SKM-1 treated with dmso at 0.1 percent for 144 hours (cell line): ENCODE measurements around the gene VSIG4.
"Not testable (repeated sequence)": the region's sequence is repeated elsewhere in the genome, so short reads cannot be mapped to it uniquely, and the experiment has no call there.

Source experiments
- DNase-seq: peaks from one replicate; lab custom pipeline; 2025; ENCODE audit not compliant: unreplicated experiment; lab: John Stamatoyannopoulos, UW

VSIG4 gene

DNA sequence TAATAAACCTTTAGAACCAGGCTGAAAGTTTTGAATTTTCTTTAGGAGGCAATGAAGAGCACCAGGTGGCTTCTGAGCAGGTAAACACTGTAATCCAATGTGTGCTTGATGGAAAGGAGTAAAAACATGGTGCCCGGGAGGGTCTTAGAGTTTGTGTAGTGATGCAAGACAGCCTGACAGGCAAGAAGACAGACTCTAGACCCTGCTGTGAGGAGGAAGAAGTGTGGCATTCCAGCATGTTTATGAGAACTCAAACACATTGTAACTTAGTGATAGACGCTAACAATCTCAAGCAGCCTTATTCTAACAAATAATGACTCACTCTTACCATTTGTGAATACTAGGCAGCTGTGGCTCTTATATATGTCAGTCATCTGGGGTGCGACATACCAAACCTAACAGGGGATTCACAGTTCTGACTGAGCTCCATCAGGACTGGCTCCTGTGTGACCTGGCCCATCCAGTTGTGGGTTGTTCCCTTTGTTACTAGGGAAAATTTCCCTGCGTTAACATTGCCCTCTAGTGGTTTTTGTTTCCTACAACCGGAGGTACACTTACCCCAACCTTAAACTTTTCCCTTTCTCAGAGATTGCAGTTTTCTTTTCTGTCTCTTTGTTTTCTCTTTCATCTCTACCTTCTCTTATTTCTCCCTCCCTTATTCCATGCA, 53.8 kb downstream of the VSIG4 start:
- peak; percentile 43 for DNase-seq

DNA sequence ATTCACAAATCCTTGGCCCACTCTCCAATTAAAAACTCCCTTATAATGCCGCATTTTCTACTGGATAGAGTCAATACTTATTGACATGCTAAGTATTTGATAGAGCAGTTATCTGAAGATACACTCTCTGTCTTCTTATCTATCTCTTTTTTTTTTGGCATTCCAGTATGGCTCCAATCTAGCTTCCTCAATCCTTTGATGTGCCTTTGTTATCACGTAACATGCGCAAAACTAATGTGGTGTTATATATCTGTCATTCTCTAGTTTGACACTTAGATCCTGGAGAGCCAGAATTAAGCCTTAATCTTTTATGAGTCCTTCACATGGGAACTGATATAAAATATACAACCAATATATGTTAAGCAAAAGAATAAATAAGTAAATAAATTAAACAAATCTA, 54.7 kb downstream of the VSIG4 start:
- DNase-seq, result no peak

DNA sequence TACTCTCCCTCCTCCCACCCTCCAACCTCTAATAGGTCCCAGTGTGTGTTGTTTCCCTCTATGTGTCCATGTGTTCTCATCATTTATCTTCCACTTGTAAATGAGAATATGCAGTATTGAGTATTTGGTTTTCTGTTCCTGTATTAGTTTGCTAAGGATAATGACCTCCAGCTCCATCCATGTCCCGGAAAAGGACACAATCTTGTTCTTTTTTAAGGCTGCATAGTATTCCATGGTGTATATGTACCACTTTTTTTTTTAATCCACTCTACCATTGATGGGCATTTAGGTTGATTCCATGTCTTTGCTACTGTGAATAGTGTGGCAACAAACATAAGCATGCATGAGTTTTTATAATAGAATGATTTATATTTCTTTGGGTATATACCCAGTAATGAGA, 62.7 kb downstream of the VSIG4 start:
- not testable (repeated sequence) for DNase-seq

DNA sequence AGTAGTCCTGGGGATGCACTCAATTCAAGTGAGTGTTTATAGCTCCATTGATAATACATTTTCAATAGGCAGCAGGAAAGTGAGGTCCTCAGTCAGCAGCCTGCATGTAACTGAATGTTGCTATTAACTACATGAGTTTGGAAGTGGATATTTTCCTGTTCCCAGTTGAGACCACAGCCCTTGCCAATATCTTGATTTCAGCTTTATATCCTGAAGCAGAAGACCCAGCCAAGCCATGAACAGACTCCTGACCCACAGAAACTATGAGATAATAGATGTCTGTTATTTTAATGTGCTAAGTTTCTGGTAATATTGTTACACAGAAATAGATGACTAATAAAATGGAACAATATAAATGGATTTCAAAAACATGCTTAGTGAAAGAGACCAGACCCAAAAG, 63.7 kb downstream of the VSIG4 start:
- DNase-seq, result no peak

DNA sequence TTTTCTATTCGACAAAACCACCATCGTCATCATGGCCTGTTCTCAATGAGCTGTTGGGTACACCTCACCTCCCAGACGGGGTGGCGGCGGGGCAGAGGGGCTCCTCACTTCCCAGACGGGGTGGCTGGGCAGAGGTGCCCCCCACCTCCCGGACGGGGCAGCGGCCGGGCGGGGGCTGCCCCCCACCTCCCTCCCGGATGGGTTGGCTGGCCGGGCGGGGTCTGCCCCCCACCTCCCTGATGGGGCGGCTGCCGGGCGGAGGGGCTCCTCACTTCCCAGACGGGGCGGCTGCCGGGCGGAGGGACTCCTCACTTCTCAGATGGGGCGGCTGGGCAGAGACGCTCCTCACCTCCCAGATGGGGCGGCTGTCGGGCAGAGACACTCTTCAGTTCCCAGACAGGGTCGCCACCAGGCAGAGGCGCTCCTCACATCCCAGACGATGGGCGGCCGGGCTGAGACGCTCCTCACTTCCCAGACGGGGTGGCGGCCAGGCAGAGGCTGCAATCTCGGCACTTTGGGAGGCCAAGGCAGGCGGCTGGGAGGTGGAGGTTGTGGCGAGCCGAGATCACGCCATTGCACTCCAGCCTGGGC, 64.6 kb downstream of the VSIG4 start:
- not testable (repeated sequence) for DNase-seq
